ENCODE results near the gene KCTD3. TPM values are rescaled to one million over a fixed set of nuclear protein-coding genes. Genes with fewer than 3 reads are reported as not detected.

KCTD3 gene
- total and polyA plus RNA-seq, 2 of the 13 experiments (the other 11 are each of a cell fraction or from before 2014, with no cell fraction given): 49.8 to 68.1 TPM

GRCh38 chr1:215551806-215552205 lies 15.3 kb upstream of the KCTD3 start:
- FAIRE-seq: no peak
- H4K20me1 ChIP-seq (ENCODE audit: insufficient read depth, low read length): no peaks in the 10 kb centered on the region
- in situ Hi-C loops (cut with HindIII; ENCODE audit: extremely low pct_ligation_motif_present, low pct_unique_long_range_greater_than_20kb): no loop called here
- H3K36me3 ChIP-seq (replicated peaks in 1 of 2; ENCODE audit: control insufficient read depth in 1 of 2, insufficient read depth in 2 of 2, low read length in 2 of 2): no peaks in the 10 kb centered on the region
- no peak overlapping the region for H3K4me3 ChIP-seq (replicated peaks in 1 of 3; ENCODE audit: insufficient read depth in 1 of 3, low read depth in 2 of 3, low read length in 3 of 3)
- no peak overlapping the region for H3K9ac ChIP-seq (ENCODE audit: insufficient read depth, low read depth, low read length)
- no peaks in the 10 kb centered on the region for H3K79me2 ChIP-seq (ENCODE audit: insufficient read depth, low read length)
- CTCF ChIA-PET (ENCODE audit: low intra/inter-chr PET ratio, low total read pairs): no interaction called here
- BruUV-seq (replicated peaks): no TSS peak
- DNase-seq (ENCODE audit: low spot score): no peak
- POLR2A ChIA-PET: no interaction called here
- H3K27ac ChIP-seq (ENCODE audit: extremely low read length, insufficient read depth, low read length): no peak overlapping the region
- ATAC-seq: no peak
- peaks cover 10% of the 10 kb centered on the region; the same call in 1 of the 2 replicates for H3K9me3 ChIP-seq (ENCODE audit: low read length)
- intact Hi-C loops (cut with micrococcal nuclease; ENCODE audit: unreplicated experiment): no loop called here
- no peak overlapping the region for H2AFZ ChIP-seq (ENCODE audit: low read length)
- no peak overlapping the region for H3K4me2 ChIP-seq (ENCODE audit: low read depth, low read length)
- TF ChIP-seq GFI1 (CRISPR knock-in tag; IDR thresholded peaks at IDR 0.05; ENCODE audit: borderline replicate concordance) (no peak), CEBPZ (IDR thresholded peaks at IDR 0.05; ENCODE audit: low read length) (no peak), GMEB1 (CRISPR knock-in tag; IDR thresholded peaks at IDR 0.05; ENCODE audit: borderline replicate concordance) (no peak), ZNF557 (CRISPR knock-in tag; IDR thresholded peaks at IDR 0.05) (no peak), ZNF672 (CRISPR knock-in tag; IDR thresholded peaks at IDR 0.05) (no peak), ZNF792 (CRISPR knock-in tag; IDR thresholded peaks at IDR 0.05) (no peak), ZNF350 (CRISPR knock-in tag; IDR thresholded peaks at IDR 0.05; ENCODE audit: borderline replicate concordance, low read depth) (no peak), ZBTB1 (CRISPR knock-in tag; IDR thresholded peaks at IDR 0.05; ENCODE audit: borderline replicate concordance) (no peak), ZNF850 (CRISPR knock-in tag; conservative IDR thresholded peaks at IDR 0.05) (no peak), RNF2 (conservative IDR thresholded peaks at IDR 0.05; ENCODE audit: low read depth) (no peak), ZKSCAN8 (CRISPR knock-in tag; IDR thresholded peaks at IDR 0.05; ENCODE audit: borderline replicate concordance) (no peak), ZFP62 (CRISPR knock-in tag; IDR thresholded peaks at IDR 0.05) (no peak), SMC3 (IDR thresholded peaks at IDR 0.05; ENCODE audit: low read length) (no peak), CENPBD1 (CRISPR knock-in tag; IDR thresholded peaks at IDR 0.05; ENCODE audit: borderline replicate concordance, low read depth) (no peak), SP5 (CRISPR knock-in tag; IDR thresholded peaks at IDR 0.05; ENCODE audit: borderline replicate concordance, low read depth) (no peak), CCDC6 (CRISPR knock-in tag; IDR thresholded peaks at IDR 0.05) (no peak)
- WGBS (ENCODE audit: low lambda C conversion rate): 60% methylated on average over 5 of the region's 5 CpGs
- no peaks in the 10 kb centered on the region; a peak in 1 of 5 replicates for H3K27me3 ChIP-seq (ENCODE audit: control insufficient read depth in 1 of 2, insufficient read depth in 2 of 2, low read length in 2 of 2)
- peaks cover 5% of the 10 kb centered on the region for H3K4me1 ChIP-seq (ENCODE audit: insufficient read depth, low read length)

All from HepG2 (cell line).